OCI-LY1 (cell line): ENCODE data around the gene SIRT2.

ENCODE experiments used
- H2AFZ ChIP-seq: fragments of 200-600 bp; sonication (generic), shearing (Covaris generic); 2 replicates; pipeline ENCODE4 v1.6.0; 2014; ENCODE audit warnings: antibody characterized with exemption, mild to moderate bottlenecking, low read length
- H3F3A ChIP-seq: fragments of 200-600 bp; sonication (generic), shearing (Covaris generic); 2 replicates; pipeline ENCODE4 v1.6.0; 2014; ENCODE audit warnings: mild to moderate bottlenecking, antibody characterized with exemption, low read length, moderate library complexity; ENCODE audit not compliant: insufficient read depth
- H3K27ac ChIP-seq: fragments of 200-600 bp; sonication (generic); 2 replicates; pipeline ENCODE4 v1.5.1; 2014; ENCODE audit warnings: low read length, mixed run types, mild to moderate bottlenecking, low read depth; ENCODE audit not compliant: poor library complexity, severe bottlenecking
- H3K27me3 ChIP-seq: fragments of 200-600 bp; sonication (generic); 2 replicates; pipeline ENCODE4 v1.6.0; 2014; ENCODE audit warnings: antibody characterized with exemption, mild to moderate bottlenecking, low read length, moderate library complexity; ENCODE audit not compliant: insufficient read depth
- H3K36me3 ChIP-seq: fragments of 200-600 bp; sonication (generic); 2 replicates; pipeline ENCODE4 v1.6.1; 2014; ENCODE audit warnings: mild to moderate bottlenecking, antibody characterized with exemption, low read length, moderate library complexity, mixed read lengths; ENCODE audit not compliant: insufficient read depth
- H3K4me1 ChIP-seq: fragments of 200-600 bp; sonication (generic); 2 replicates; pipeline ENCODE4 v1.5.1; 2014; ENCODE audit warnings: mild to moderate bottlenecking, low read length, moderate library complexity; ENCODE audit not compliant: insufficient read depth, severe bottlenecking
- H3K4me2 ChIP-seq: fragments of 200-600 bp; sonication (generic), shearing (Covaris generic); 2 replicates; pipeline ENCODE4 v1.6.1; 2014; ENCODE audit warnings: low read length
- H3K4me3 ChIP-seq: fragments of 200-600 bp; sonication (generic); 2 replicates; pipeline ENCODE4 v1.5.1; 2014; ENCODE audit warnings: low read length, low read depth, mild to moderate bottlenecking, mixed read lengths; ENCODE audit not compliant: poor library complexity, severe bottlenecking
- H3K79me2 ChIP-seq: fragments of 200-600 bp; shearing (Covaris generic); 2 replicates; pipeline ENCODE4 v1.6.1; 2016; ENCODE audit warnings: mixed run types, low read length, mixed read lengths; ENCODE audit not compliant: insufficient read depth
- H3K9ac ChIP-seq: fragments of 200-600 bp; sonication (generic), shearing (Covaris generic); 2 replicates; pipeline ENCODE4 v1.6.1; 2014; ENCODE audit warnings: mild to moderate bottlenecking, low read length, mixed read lengths
- H3K9me2 ChIP-seq: fragments of 200-600 bp; sonication (generic), shearing (Covaris generic); 2 replicates; pipeline ENCODE4 v1.6.1; 2014; ENCODE audit warnings: low read depth, mild to moderate bottlenecking, low read length, mixed read lengths
- H3K9me3 ChIP-seq: fragments of 200-600 bp; shearing (Covaris generic); 2 replicates; pipeline ENCODE4 v1.6.1; 2014; ENCODE audit warnings: low read length, mixed read lengths
- H4K20me1 ChIP-seq: fragments of 200-600 bp; sonication (generic), shearing (Covaris generic); 2 replicates; pipeline ENCODE4 v1.6.0; 2016; ENCODE audit warnings: mild to moderate bottlenecking, low read length; ENCODE audit not compliant: insufficient read depth
- EZH2 ChIP-seq: fragments of 200-600 bp; sonication (generic), shearing (Covaris generic); IDR thresholded peaks from 2 replicates; pipeline ENCODE4 v1.8.0; 2017; ENCODE audit warnings: borderline replicate concordance, mixed run types, mild to moderate bottlenecking, antibody characterized with exemption, low read length, moderate library complexity, mixed read lengths
- TF ChIP-seq, protein P1 (sequence below): fragments of 200-600 bp; sonication (generic), shearing (Covaris generic); IDR thresholded peaks from 2 replicates; pipeline ENCODE4 v1.5.1; 2017; ENCODE audit warnings: mild to moderate bottlenecking, antibody characterized with exemption, low read length, moderate library complexity, mixed read lengths

SIRT2 gene

GRCh38 chr19:38899447-38900201, at the start of gene SIRT2, which contains the start of gene NFKBIB:
SIRT2 (minus strand) TSS chr19:38899618; CDS start chr19:38899521, 97 bp downstream.
NFKBIB (plus strand) TSS chr19:38899969; CDS start chr19:38900033, 64 bp downstream.
- TF ChIP-seq EZH2 = no peak
- TF ChIP-seq, protein P1, sequence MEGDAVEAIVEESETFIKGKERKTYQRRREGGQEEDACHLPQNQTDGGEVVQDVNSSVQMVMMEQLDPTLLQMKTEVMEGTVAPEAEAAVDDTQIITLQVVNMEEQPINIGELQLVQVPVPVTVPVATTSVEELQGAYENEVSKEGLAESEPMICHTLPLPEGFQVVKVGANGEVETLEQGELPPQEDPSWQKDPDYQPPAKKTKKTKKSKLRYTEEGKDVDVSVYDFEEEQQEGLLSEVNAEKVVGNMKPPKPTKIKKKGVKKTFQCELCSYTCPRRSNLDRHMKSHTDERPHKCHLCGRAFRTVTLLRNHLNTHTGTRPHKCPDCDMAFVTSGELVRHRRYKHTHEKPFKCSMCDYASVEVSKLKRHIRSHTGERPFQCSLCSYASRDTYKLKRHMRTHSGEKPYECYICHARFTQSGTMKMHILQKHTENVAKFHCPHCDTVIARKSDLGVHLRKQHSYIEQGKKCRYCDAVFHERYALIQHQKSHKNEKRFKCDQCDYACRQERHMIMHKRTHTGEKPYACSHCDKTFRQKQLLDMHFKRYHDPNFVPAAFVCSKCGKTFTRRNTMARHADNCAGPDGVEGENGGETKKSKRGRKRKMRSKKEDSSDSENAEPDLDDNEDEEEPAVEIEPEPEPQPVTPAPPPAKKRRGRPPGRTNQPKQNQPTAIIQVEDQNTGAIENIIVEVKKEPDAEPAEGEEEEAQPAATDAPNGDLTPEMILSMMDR = no peak
- H3K4me3 ChIP-seq = peak within 1 kb of the TSS; percentile 67
- peak within 1 kb of the TSS; percentile 8 for H3K27ac ChIP-seq
- peak within 1 kb of the TSS; percentile 82 for H3K4me2 ChIP-seq
- H3F3A ChIP-seq = no peaks in the 10 kb centered on the region
- no peaks in the 10 kb centered on the region for H4K20me1 ChIP-seq
- peaks cover 12% of the 10 kb centered on the region for H3K36me3 ChIP-seq
- H3K27me3 ChIP-seq = no peaks in the 10 kb centered on the region
- peak within 1 kb of the TSS; percentile 75 for H3K9ac ChIP-seq
- H3K9me2 ChIP-seq = no peaks in the 10 kb centered on the region
- no peak within 1 kb of the TSS for H2AFZ ChIP-seq
- H3K9me3 ChIP-seq = no peaks in the 10 kb centered on the region
- H3K4me1 ChIP-seq = peaks cover 24% of the 10 kb centered on the region
- H3K79me2 ChIP-seq = peaks cover 16% of the 10 kb centered on the region

- Histone ChIP-seq H3K36me3 (no peaks in the 10 kb centered on the region), H3K27me3 (no peaks in the 10 kb centered on the region; the same call in 1 of the 2 replicates), H3K9me2 (no peaks in the 10 kb centered on the region), H3K9ac (no peak overlapping the region), H3K4me2 (no peak overlapping the region), H3K79me2 (no peaks in the 10 kb centered on the region), H2AFZ (no peak overlapping the region), H3K4me1 (no peaks in the 10 kb centered on the region), H3K4me3 (no peak overlapping the region), H3F3A (no peaks in the 10 kb centered on the region), H3K9me3 (no peaks in the 10 kb centered on the region), H4K20me1 (no peaks in the 10 kb centered on the region), H3K27ac (no peak overlapping the region)
- TF ChIP-seq, protein P1 = no peak
- no peak for TF ChIP-seq EZH2
Observed at GRCh38 chr19:38946229-38947010, 47.0 kb upstream of the SIRT2 start.

DNA sequence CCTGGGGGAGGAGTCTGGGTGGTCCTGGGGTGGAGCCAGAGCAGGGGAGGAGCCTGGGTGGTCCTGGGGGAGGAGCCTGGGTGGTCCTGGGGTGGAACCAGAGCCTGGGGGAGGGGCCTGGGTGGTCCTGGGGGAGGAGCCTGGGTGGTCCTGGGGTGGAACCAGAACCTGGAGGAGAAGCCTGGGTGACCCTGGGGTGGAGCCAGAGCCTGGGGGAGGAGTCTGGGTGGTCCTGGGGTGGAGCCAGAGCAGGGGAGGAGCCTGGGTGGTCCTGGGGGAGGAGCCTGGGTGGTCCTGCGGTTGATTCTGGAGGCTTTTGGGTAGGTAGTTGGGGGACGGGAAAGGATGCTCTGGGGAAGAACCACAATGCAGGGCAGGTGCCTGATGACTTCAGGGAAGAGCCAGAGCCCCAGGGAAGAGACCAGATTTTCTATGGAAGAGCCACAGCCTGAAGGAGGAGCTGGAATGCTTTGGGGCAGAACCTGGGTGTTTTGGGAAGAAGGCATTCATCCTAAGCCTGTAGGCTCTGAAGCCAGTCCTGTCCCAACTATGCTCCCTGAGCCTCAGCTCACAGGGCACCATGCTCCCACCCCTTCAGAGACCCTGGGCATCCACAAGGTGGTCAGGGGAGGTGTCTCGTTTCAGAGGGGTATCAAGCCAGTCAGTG, 46.3 kb upstream of the SIRT2 start:
- H3F3A ChIP-seq = no peaks in the 10 kb centered on the region
- no peaks in the 10 kb centered on the region for H3K9me3 ChIP-seq
- H3K4me1 ChIP-seq = no peaks in the 10 kb centered on the region
- no peak overlapping the region for H3K4me3 ChIP-seq
- no peaks in the 10 kb centered on the region for H3K9me2 ChIP-seq
- no peaks in the 10 kb centered on the region for H3K79me2 ChIP-seq
- no peaks in the 10 kb centered on the region; the same call in 1 of the 2 replicates for H3K27me3 ChIP-seq
- no peaks in the 10 kb centered on the region for H4K20me1 ChIP-seq
- H3K36me3 ChIP-seq = no peaks in the 10 kb centered on the region
- H3K9ac ChIP-seq = no peak overlapping the region
- TF ChIP-seq EZH2 = no peak
- TF ChIP-seq, protein P1 = no peak
- no peak overlapping the region for H2AFZ ChIP-seq
- H3K27ac ChIP-seq = no peak overlapping the region
- H3K4me2 ChIP-seq = no peak overlapping the region
